Articular chondrocyte of knee joint (primary cell): ENCODE results near the gene GADL1. TPM values are rescaled to one million over a fixed set of nuclear protein-coding genes. Genes with fewer than 3 reads are reported as not detected.

Source experiments
- total RNA-seq: library from RNA; depleted of rRNA; stranded (reverse); fragments of >200 nt; gene quantifications from 2 replicates; pipeline ENCODE4 v1.2.3, GENCODE V29; 2012

GADL1 gene, protein sequence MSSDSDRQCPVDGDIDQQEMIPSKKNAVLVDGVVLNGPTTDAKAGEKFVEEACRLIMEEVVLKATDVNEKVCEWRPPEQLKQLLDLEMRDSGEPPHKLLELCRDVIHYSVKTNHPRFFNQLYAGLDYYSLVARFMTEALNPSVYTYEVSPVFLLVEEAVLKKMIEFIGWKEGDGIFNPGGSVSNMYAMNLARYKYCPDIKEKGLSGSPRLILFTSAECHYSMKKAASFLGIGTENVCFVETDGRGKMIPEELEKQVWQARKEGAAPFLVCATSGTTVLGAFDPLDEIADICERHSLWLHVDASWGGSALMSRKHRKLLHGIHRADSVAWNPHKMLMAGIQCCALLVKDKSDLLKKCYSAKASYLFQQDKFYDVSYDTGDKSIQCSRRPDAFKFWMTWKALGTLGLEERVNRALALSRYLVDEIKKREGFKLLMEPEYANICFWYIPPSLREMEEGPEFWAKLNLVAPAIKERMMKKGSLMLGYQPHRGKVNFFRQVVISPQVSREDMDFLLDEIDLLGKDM
- total RNA-seq = under 0.01 TPM in 1 of 2 replicates, not detected in the other

DNA sequence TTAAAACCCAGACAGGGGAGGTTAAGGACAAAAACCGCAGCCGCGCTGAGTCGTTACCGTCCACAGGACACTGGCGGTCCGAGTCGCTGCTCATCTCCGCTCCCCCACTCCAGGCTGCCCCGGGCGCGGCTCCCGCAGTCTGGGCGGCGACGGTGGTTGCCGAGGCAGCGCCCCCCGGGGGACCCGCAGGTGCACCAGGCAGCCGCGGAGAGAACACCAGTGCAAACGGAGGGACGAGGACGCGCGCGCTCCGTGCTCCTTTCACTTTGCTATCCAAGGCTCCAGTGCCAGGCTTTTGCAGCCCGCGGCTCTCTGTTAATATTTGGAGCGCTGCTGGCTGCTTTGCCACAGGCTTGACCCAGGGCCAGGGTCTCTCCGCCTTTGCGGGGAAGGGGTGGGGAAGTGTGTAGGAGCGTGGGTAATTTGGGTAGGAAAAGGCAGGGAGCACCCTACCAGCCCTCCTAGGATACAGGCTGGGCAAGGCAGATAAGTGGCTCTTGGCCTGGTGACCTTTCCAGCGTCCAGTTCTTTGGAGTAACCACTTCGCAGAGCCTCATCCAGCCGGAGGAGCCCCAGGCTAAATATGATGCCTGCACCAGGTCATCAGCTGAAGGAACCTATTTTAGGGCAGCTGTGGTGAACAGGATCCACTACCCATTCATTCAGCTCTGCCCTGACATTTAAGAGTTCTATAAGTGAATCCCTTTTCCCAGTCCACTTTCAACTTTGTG lies at the start of gene GADL1:
Gene GADL1 (minus strand): TSS at position 141 of the 731 bp plus-strand sequence. CDS start 47 bp downstream, at position 94.

